IMR-90 (cell line): ENCODE measurements around the gene DNM3. TPM values are rescaled to one million over a fixed set of nuclear protein-coding genes. Genes with fewer than 3 reads are reported as not detected.

Experiments used
- ATAC-seq: fragments of 200-7000 bp; cut with Tn5 transposase; 2 replicates; pipeline ENCODE4 v1.9.1; 2020; ENCODE audit warnings: low read depth, mild to moderate bottlenecking, moderate library complexity
- BruUV-seq: library from RNA; stranded (reverse); fragments of 400-500 nt; replicated peaks from 2 replicates; lab custom pipeline; 2021; lab: Mats Ljungman, UMichigan
- CTCF ChIA-PET: fragments of 300-600 bp; formaldehyde crosslinking; extraction: SDS; loops from one replicate; lab custom pipeline; 2021; ENCODE audit warnings: antibody characterized with exemption; lab: Yijun Ruan, JAX
- POLR2A ChIA-PET: fragments of 300-600 bp; sonication (Branson Sonifier 250); formaldehyde crosslinking; loops from one replicate; lab custom pipeline; 2022; ENCODE audit warnings: antibody characterized with exemption; ENCODE audit not compliant: unreplicated experiment; lab: Charles Lee
- DNase-seq: peaks from one replicate; pipeline ENCODE4 v3.0.0; 2013
- H2AFZ ChIP-seq: replicated peaks from 2 replicates; pipeline ENCODE3; 2013; ENCODE audit warnings: low read length, mild to moderate bottlenecking; ENCODE audit not compliant: poor library complexity
- H2AK5ac ChIP-seq: 2 replicates; pipeline ENCODE4 v1.6.1; 2013; ENCODE audit warnings: low read depth, low read length, inconsistent platforms
- H2AK9ac ChIP-seq: replicated peaks from 2 replicates; pipeline ENCODE3; 2013; ENCODE audit warnings: mild to moderate bottlenecking, low read depth, low read length, moderate library complexity; ENCODE audit not compliant: poor library complexity
- H2BK120ac ChIP-seq: 2 replicates; pipeline ENCODE4 v1.6.1; 2013; ENCODE audit warnings: low read depth, low read length, inconsistent platforms
- H2BK15ac ChIP-seq: 3 replicates; pipeline ENCODE4 v1.6.1; 2013; ENCODE audit warnings: low read depth, low read length, inconsistent platforms
- H2BK20ac ChIP-seq: 2 replicates; pipeline ENCODE4 v1.6.1; 2013; ENCODE audit warnings: low read depth, mild to moderate bottlenecking, inconsistent platforms, low read length, moderate library complexity
- H2BK5ac ChIP-seq: 2 replicates; pipeline ENCODE4 v1.6.1; 2013; ENCODE audit warnings: mild to moderate bottlenecking, low read depth, low read length, inconsistent platforms; ENCODE audit not compliant: poor library complexity, severe bottlenecking
- H3K14ac ChIP-seq: replicated peaks from 2 replicates; pipeline ENCODE4 v1.6.1; 2013; ENCODE audit warnings: low read depth, low read length, inconsistent platforms
- H3K18ac ChIP-seq: 2 replicates; pipeline ENCODE4 v1.6.1; 2013; ENCODE audit warnings: low read depth, low read length, control low read depth
- H3K23ac ChIP-seq: 2 replicates; pipeline ENCODE4 v1.6.1; 2013; ENCODE audit warnings: low read depth, low read length, inconsistent platforms
- H3K27ac ChIP-seq: 2 replicates; pipeline ENCODE4 v1.5.1; 2013; ENCODE audit warnings: mild to moderate bottlenecking, control low read depth, low read length; ENCODE audit not compliant: insufficient read depth
- H3K27me3 ChIP-seq: 2 replicates; pipeline ENCODE4 v1.6.1; 2013; ENCODE audit warnings: low read length; ENCODE audit not compliant: control insufficient read depth, insufficient read depth
- H3K36me3 ChIP-seq: 2 replicates; pipeline ENCODE4 v1.6.1; 2013; ENCODE audit warnings: low read length, mixed read lengths; ENCODE audit not compliant: control insufficient read depth, insufficient read depth
- H3K4ac ChIP-seq: 2 replicates; pipeline ENCODE4 v1.6.1; 2013; ENCODE audit warnings: low read depth, low read length, inconsistent platforms
- H3K4me1 ChIP-seq: 2 replicates; pipeline ENCODE4 v1.6.1; 2013; ENCODE audit warnings: low read length, mixed read lengths; ENCODE audit not compliant: control insufficient read depth, insufficient read depth
- H3K4me2 ChIP-seq: 2 replicates; pipeline ENCODE4 v1.6.1; 2013; ENCODE audit warnings: low read depth, mild to moderate bottlenecking, control low read depth, low read length, moderate library complexity
- H3K4me3 ChIP-seq: 2 replicates; pipeline ENCODE4 v1.5.1; 2013; ENCODE audit warnings: low read depth, mild to moderate bottlenecking, control low read depth, low read length, moderate library complexity; ENCODE audit not compliant: insufficient read depth
- H3K56ac ChIP-seq: 2 replicates; pipeline ENCODE4 v1.6.1; 2013; ENCODE audit warnings: low read length, inconsistent platforms; ENCODE audit not compliant: insufficient read depth; ENCODE audit errors: extremely low read depth
- H3K79me1 ChIP-seq, 2 experiments: 2 replicates each; pipeline ENCODE4 v1.6.1; 2013; ENCODE audit warnings: low read length in 2 of 2, inconsistent platforms in 1 of 2, low read depth in 1 of 2
- H3K9ac ChIP-seq: 2 replicates; pipeline ENCODE4 v1.6.1; 2013; ENCODE audit warnings: low read depth, low read length, control low read depth
- H3K9me1 ChIP-seq: 2 replicates; pipeline ENCODE4 v1.6.1; 2013; ENCODE audit warnings: low read length, inconsistent platforms; ENCODE audit not compliant: insufficient read depth
- H3K9me3 ChIP-seq: 2 replicates; pipeline ENCODE4 v1.6.1; 2013; ENCODE audit warnings: low read length; ENCODE audit not compliant: control insufficient read depth, insufficient read depth
- H4K20me1 ChIP-seq: 2 replicates; pipeline ENCODE4 v1.6.1; 2013; ENCODE audit warnings: low read length, inconsistent platforms; ENCODE audit not compliant: insufficient read depth
- H4K5ac ChIP-seq: 2 replicates; pipeline ENCODE4 v1.6.1; 2013; ENCODE audit warnings: mild to moderate bottlenecking, low read depth, low read length, control low read depth
- H4K8ac ChIP-seq, 2 experiments: 2 replicates each; pipeline ENCODE4 v1.6.1; 2013; ENCODE audit warnings: low read depth in 2 of 2, low read length in 2 of 2, control low read depth in 1 of 2, inconsistent platforms in 1 of 2
- H4K91ac ChIP-seq: 2 replicates; pipeline ENCODE4 v1.6.1; 2013; ENCODE audit warnings: low read depth, low read length, inconsistent platforms; ENCODE audit not compliant: insufficient read depth
- BHLHE40 ChIP-seq: fragments of 150-350 bp; IDR thresholded peaks from 2 replicates; pipeline ENCODE4 v1.6.1; 2016; ENCODE audit warnings: mild to moderate bottlenecking, low read depth, low read length
- CEBPB ChIP-seq: IDR thresholded peaks from 2 replicates; pipeline ENCODE4 v1.6.1; 2012; ENCODE audit warnings: low read depth, low read length, improper control_type of control experiment
- CTCF ChIP-seq: conservative IDR thresholded peaks from 2 replicates; pipeline ENCODE4 v1.5.1; 2012; ENCODE audit warnings: mild to moderate bottlenecking, low read depth, low read length, improper control_type of control experiment
- MAFK ChIP-seq: IDR thresholded peaks from 2 replicates; pipeline ENCODE4 v1.6.1; 2012; ENCODE audit warnings: low read depth, low read length, improper control_type of control experiment
- MAZ ChIP-seq: IDR thresholded peaks from 2 replicates; pipeline ENCODE4 v1.6.1; 2012; ENCODE audit warnings: low read depth, mild to moderate bottlenecking, low read length, improper control_type of control experiment, moderate library complexity, borderline replicate concordance
- MXI1 ChIP-seq: IDR thresholded peaks from 2 replicates; pipeline ENCODE4 v1.6.1; 2012; ENCODE audit warnings: low read depth, mild to moderate bottlenecking, low read length, moderate library complexity, borderline replicate concordance
- POLR2A ChIP-seq: IDR thresholded peaks from 2 replicates; pipeline ENCODE4 v1.6.1; 2012; ENCODE audit warnings: mild to moderate bottlenecking, low read depth, low read length
- RAD21 ChIP-seq: IDR thresholded peaks from 2 replicates; pipeline ENCODE4 v1.6.1; 2012; ENCODE audit warnings: low read length, improper control_type of control experiment
- RCOR1 ChIP-seq: IDR thresholded peaks from 2 replicates; pipeline ENCODE4 v1.6.1; 2012; ENCODE audit warnings: mild to moderate bottlenecking, low read length, improper control_type of control experiment; ENCODE audit not compliant: insufficient replicate concordance
- SMC3 ChIP-seq: fragments of 150-350 bp; IDR thresholded peaks from 2 replicates; pipeline ENCODE4 v1.6.1; 2016; ENCODE audit warnings: low read depth, mild to moderate bottlenecking, antibody characterized with exemption, low read length, moderate library complexity
- USF2 ChIP-seq: fragments of 150-350 bp; IDR thresholded peaks from 2 replicates; pipeline ENCODE4 v1.6.1; 2017; ENCODE audit warnings: mild to moderate bottlenecking, antibody characterized with exemption, low read length, low read depth
- WGBS, 2 experiments: methylation state at CpG; one replicate each; pipeline versions ENCODE4 v1.1.5 to v1.1.7; 2013; ENCODE audit warnings: missing lambda C conversion rate in 2 of 2; ENCODE audit not compliant: insufficient read length in 1 of 2; ENCODE audit errors: extremely low coverage in 2 of 2; 5-methylcytosine and 5-hydroxymethylcytosine counted together
- dilution Hi-C: fragments of 300-500 bp; cut with HindIII; formaldehyde crosslinking; loops from one replicate; pipeline ENCODE4 v1.14.3; 2018; ENCODE audit warnings: low sequenced_read_pairs; ENCODE audit not compliant: unreplicated experiment
- in situ Hi-C: fragments of 300-500 bp; cut with MboI; formaldehyde crosslinking; loops from 3 replicates; pipeline ENCODE4 v1.14.3; 2019; ENCODE audit warnings: low sequenced_read_pairs, inconsistent platforms, mixed read lengths
- intact Hi-C: fragments of 100-400 bp; cut with micrococcal nuclease; formaldehyde crosslinking; loops from 2 replicates; pipeline ENCODE4 v1.10.0; 2022
- polyA plus RNA-seq, 3 experiments: library from polyadenylated mRNA; depleted of rRNA; stranded (reverse); fragments of >200 nt; gene quantifications; 2 replicates each; pipeline ENCODE4 v1.2.3, GENCODE V29; 2012; ENCODE audit warnings: low replicate concordance in 1 of 3
- total RNA-seq: library from RNA; depleted of rRNA; stranded (reverse); fragments of >200 nt; gene quantifications from 2 replicates; pipeline ENCODE4 v1.2.3, GENCODE V29; 2012

Gene DNM3
- total and polyA plus RNA-seq, 2 of the 4 experiments (the other 2 are of a cell fraction) = 0.36 TPM

DNA sequence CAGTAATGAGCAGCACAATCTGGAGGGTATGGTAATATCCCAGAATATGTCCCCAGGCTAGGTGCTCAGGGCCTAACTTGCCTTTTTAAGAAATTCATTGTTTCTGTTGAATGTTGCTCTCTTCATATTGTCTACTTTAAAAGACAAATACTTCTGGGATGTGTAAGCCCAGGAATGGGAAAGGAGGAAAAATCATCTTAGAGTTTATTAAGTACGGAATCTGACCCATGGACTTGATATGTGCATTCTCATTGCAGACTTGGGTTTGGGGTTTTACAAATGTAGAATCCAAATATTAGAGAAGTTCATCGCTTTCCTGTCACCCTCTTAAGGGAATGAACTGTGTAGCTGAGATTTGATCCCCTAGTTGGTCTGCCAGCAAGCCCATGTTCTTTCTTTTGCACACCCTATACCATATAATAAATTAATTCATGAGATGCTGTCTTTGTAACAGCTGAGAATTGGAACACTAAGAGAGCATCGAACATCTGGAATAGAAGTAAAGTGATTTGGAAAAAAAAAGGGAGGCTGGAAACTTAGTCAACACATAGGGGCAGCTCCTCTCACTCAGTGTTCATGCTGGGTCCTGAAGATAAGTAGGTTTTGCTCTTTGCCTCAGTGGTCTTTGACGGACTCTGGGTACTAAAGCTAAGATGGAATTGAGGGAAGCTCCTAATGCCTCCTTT, 343.4 kb downstream of the DNM3 start:
- peak overlapping the region; percentile 94 for H3K4ac ChIP-seq
- H3K9me3 ChIP-seq = no peaks in the 10 kb centered on the region
- peaks cover 12% of the 10 kb centered on the region for H3K4me1 ChIP-seq
- H3K27me3 ChIP-seq = no peaks in the 10 kb centered on the region
- H3K18ac ChIP-seq = peak overlapping the region; percentile 96
- peak overlapping the region; percentile 51; the same call in 1 of the 2 replicates for H3K9ac ChIP-seq
- no peak overlapping the region for H2AK9ac ChIP-seq
- BruUV-seq = no TSS peak
- peak; percentile 31 for ATAC-seq
- WGBS, 2 experiments = no CpG with 5 or more reads among the region's 4 CpGs
- H3K14ac ChIP-seq = peak overlapping the region; percentile 92
- DNase-seq = peak; percentile 40
- no peaks in the 10 kb centered on the region for H3K36me3 ChIP-seq
- peak overlapping the region; percentile 59 to 93; a peak in 3 of 4 replicates for H4K8ac ChIP-seq
- H3K23ac ChIP-seq = peak overlapping the region; percentile 80; the same call in 1 of the 2 replicates
- peak overlapping the region; percentile 97 for H4K5ac ChIP-seq
- peak overlapping the region; percentile 94 for H2BK15ac ChIP-seq
- no peaks in the 10 kb centered on the region for H4K20me1 ChIP-seq
- H4K91ac ChIP-seq = peak overlapping the region; percentile 86
- peak overlapping the region; percentile 84 for H2BK5ac ChIP-seq
- intact Hi-C loops = loop anchor here (5.0 kb wide), 1 partner anchor 38 kb away; no protein-coding TSS in a partner anchor
- peak overlapping the region; percentile 54 for H2AFZ ChIP-seq
- ChIA-PET POLR2A (interaction anchor here (0.5 kb wide), 1 partner anchor 1683 kb away, joined by 4 read pairs; the partner anchor contains the start of gene GAS5), CTCF (interaction anchor here (1.7 kb wide), 1 partner anchor 36 kb away, joined by 3 read pairs; no protein-coding TSS in a partner anchor)
- H2AK5ac ChIP-seq = peak overlapping the region; percentile 39
- peak overlapping the region; percentile 94 for H2BK20ac ChIP-seq
- peak overlapping the region; percentile 91 for H3K4me2 ChIP-seq
- peak overlapping the region; percentile 94 for H2BK120ac ChIP-seq
- no peak for TF ChIP-seq MAZ
- TF ChIP-seq CTCF = no peak
- TF ChIP-seq MXI1 = no peak
- no peak for TF ChIP-seq BHLHE40
- TF ChIP-seq POLR2A = no peak
- TF ChIP-seq USF2 = no peak
- no peak for TF ChIP-seq CEBPB
- TF ChIP-seq MAFK = no peak
- TF ChIP-seq SMC3 = no peak
- TF ChIP-seq RCOR1 = no peak
- no peak for TF ChIP-seq RAD21
- in situ Hi-C loops = no loop called here
- peak overlapping the region; percentile 83; the same call in 1 of the 2 replicates for H3K27ac ChIP-seq
- H3K56ac ChIP-seq = peak overlapping the region; percentile 57; the same call in 1 of the 2 replicates
- H3K79me1 ChIP-seq = no peaks in the 10 kb centered on the region
- dilution Hi-C loops = no loop called here
- H3K4me3 ChIP-seq = no peak overlapping the region
- H3K9me1 ChIP-seq = peaks cover 2% of the 10 kb centered on the region; the same call in 1 of the 2 replicates
